ENCODE measurements around the gene UBE2V1.
"Not testable (repeated sequence)": the region's sequence is repeated elsewhere in the genome, so short reads cannot be mapped to it uniquely, and the experiment has no call there.

Gene UBE2V1

GRCh38 chr20:50092436-50092835, 20.5 kb downstream of the UBE2V1 start:
- no peak for DNase-seq

DNA sequence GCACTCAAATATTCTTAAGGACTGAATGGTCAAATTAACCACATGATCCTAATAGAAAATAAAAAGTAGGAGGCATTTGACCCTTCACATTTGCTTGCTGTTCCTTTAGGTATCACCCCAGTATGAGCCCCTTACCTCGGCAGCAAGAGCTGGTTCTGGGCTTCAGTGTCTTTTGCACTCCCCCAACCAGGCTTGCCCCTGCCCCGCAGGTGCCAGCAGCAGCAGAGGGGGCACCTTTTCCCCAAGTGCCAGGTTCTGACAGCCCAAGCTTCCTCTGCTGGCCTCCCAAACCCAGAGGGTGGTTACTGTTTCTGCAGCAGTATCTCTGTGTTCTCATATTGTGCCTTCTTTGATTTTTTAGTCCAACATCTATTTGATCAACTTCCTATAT, 23.2 kb downstream of the UBE2V1 start:
- no peak for DNase-seq

- no peak for DNase-seq
Observed at GRCh38 chr20:50089140-50089786, 23.7 kb downstream of the UBE2V1 start.

DNA sequence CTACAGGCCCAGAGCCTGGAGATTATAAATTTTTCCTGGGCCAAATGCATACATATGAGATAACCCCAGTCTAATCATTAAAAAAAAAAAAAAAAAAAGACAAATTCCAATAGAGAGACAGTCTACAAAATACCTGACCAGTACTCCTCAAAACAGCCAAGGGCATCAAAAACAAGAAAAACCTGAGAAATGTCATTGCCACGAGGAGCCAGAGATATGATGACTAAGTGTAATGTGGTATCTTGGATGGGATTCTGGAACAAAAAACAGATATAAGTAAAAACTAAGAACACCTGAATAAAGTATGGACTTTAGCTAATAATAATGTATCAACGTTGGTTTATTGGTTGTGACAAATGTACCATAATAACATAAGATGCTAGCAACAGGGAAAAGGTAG, 24.9 kb downstream of the UBE2V1 start:
- DNase-seq, result no peak

- DNase-seq, result peak; percentile 73
Observed at GRCh38 chr20:50085481-50086365, 27.2 kb downstream of the UBE2V1 start.

DNA sequence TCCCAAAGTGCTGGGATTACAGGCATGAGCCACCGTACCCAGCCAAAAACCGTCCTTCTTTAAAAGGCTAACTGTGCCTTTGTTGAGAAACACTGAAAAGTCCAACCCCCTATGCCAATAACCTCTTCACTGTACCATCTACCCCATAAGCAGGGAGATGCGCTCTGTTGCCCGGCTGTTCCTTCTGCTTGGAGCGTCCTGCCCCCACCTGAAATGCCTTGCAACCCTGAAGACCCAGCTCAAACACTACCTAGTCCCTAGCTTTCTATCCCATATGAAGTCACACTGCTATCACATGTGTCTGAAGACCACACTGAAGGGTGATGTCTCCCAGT, 27.8 kb downstream of the UBE2V1 start:
- no peak for DNase-seq

GRCh38 chr20:50083034-50083433, 29.9 kb downstream of the UBE2V1 start:
- DNase-seq, result no peak

- not testable (repeated sequence) for DNase-seq
Observed at GRCh38 chr20:50082056-50082455, 30.9 kb downstream of the UBE2V1 start.

GRCh38 chr20:50077818-50078601, 34.9 kb downstream of the UBE2V1 start:
- no peak for DNase-seq

GRCh38 chr20:50073500-50073899, 39.5 kb downstream of the UBE2V1 start:
- no peak for DNase-seq

DNA sequence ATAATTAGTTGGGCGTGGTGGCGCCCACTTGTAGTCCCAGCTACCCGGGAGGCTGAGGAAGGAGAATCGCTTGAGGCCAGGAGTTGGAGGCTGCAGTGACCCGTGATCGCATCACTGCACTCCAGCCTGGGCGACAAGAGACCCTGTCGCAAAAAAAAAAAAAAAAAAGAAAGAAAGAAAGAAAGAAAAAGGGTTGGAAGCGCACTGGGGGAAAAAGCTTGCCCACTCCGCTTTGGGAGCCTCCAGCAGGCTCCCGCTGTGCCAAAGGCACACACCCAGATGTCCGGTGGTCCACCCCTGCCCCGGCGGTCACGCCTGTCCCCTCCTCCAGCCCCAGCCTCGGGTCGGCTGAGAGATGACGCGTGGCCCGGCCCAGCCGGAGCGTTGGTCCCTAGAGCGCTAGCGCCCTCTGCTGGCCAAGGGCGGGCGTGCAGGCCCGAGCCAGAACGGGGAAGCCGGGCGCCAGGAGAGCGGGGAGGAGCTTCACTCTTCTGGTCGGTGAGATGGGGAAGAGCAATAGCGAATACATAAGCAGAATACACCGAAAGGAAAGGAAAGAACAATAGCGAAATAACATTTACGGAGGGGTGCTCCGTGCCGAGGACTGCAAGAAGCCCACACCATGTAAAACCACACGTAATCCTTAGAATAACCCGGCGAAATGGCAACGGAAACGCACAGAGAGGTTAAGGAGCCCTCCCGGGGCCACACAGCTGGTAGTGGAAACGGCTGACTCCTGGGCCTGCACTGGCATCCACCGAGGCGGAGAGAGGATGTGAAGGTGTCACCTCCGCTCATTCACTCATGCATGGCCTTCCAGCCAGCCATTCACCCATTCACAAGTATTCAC, 41.7 kb downstream of the UBE2V1 start:
- peak; percentile 78 for DNase-seq

DNA sequence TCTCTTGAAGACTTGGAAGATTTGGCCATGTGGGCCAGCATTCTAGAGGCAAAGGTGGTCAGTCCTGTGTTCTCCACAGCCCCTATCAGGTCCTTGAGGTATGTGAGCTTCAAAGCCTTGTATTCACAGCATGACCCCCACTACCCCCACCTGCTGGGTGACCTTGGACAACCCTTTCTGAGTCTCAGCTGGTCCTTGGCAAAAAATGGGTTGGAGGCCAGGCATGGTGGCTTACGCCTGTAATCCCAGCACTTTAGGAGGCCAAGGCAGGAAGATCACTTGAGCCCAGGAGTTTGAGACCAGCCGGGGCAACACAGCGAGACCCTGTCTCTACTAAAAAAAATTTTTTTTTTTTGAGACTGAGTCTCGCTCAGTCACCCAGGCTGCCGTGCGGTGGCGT, 42.6 kb downstream of the UBE2V1 start:
- DNase-seq, result no peak

DNA sequence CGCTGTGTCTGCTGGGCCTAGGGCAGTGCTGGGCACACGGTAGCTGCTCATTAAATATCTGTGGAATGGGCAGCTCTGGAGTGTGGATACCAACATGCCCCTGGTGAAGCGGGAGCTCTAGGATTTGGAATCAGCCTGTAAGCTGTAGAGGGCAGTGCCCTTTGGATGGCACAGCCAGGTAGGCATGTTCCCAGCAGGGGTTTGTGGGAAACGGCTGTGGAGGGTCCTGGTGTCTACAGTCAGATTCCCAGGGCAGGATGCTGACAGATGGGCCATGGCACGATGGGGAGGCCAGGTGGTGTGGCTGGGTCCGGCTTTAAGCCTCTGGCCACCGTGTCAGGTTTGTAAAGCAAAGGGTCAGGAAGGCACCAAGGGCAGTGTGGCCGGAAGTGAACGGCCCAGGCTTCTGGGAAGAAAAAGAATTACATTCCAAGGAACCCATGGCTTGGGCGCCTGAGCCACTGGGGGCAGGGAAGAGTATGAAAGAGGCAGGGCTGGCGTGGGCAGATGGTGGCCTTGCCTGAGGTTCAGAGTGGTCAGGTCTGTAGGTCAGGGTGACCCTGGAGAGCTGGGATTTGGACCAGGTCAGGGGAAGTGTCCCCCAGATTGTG, 44.8 kb downstream of the UBE2V1 start:
- DNase-seq, result no peak

DNA sequence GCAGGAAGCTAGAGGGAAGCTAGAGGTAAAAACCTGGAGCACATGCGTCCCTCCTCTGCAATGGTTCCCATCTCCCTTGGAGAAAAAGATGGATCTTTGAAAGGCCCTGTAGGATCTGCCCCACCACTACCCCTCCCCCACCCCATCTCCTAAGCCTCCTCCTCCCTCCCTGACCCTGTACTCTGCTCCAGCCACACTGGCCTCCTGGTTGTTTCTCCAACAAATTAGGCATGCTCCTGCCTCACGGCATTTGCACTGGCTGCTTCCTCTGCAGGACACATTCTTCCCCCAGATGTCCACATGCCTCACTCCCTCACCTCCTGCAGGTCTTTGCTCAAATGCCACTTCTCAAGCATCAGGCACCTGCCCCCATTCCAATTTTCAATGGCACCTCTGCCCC, 45.5 kb downstream of the UBE2V1 start:
- DNase-seq, result no peak

DNA sequence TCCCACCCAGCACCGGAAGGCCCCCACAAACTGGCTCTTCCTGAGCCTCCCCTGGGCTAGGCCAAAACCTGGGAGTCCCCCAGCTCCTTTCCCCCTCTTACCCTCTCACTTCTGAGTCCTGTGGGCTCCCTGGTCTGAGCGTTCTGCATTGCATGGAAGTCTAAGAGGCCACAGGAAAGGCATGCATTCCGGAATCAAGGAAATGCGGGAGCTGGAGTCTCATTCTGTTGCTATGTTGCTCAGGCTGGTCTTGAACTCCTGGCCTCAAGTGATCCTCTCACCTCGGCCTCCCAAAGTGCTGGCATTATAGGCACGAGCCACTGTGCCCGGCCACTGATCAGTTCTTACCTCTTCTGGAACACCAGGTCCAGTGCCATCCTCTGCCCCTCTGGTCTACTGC, 45.9 kb downstream of the UBE2V1 start:
- DNase-seq, result no peak

DNA sequence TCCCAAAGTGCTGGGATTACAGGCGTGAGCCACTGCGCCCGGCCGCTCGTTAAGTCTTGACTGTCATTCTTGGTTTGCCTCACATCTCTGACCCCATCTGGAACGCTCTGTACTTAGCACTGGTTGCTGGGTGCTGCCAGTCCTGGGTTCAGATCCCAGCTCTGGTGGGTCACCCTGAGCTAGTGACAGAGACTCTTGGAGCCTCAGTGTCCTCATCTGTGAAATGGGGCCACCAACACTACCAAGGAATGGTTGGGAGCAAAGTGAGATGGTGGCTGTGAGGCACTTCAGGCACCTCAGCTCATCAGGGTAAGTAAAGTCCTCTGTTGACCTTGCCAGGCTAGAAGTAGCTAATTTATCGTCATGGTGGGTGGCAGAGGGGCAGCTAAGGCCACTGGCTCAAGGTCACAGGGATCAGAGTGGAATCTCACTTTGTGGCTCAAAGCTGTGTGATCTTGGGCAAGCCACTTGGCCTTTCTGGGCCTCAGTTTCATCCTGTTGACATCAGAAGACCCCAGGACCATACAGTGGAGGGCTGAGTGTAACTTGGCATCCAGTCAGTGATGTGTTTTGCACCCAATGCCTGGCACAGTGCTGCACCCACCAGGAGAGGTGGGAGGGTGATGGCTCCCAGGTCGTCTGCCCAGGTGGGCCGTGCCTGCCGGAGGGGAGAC, 46.7 kb downstream of the UBE2V1 start:
- DNase-seq, result no peak

GRCh38 chr20:50065325-50065615, 47.7 kb downstream of the UBE2V1 start:
- DNase-seq, result no peak

- not testable (repeated sequence) for DNase-seq
Observed at GRCh38 chr20:50063763-50064162, 49.2 kb downstream of the UBE2V1 start.

DNA sequence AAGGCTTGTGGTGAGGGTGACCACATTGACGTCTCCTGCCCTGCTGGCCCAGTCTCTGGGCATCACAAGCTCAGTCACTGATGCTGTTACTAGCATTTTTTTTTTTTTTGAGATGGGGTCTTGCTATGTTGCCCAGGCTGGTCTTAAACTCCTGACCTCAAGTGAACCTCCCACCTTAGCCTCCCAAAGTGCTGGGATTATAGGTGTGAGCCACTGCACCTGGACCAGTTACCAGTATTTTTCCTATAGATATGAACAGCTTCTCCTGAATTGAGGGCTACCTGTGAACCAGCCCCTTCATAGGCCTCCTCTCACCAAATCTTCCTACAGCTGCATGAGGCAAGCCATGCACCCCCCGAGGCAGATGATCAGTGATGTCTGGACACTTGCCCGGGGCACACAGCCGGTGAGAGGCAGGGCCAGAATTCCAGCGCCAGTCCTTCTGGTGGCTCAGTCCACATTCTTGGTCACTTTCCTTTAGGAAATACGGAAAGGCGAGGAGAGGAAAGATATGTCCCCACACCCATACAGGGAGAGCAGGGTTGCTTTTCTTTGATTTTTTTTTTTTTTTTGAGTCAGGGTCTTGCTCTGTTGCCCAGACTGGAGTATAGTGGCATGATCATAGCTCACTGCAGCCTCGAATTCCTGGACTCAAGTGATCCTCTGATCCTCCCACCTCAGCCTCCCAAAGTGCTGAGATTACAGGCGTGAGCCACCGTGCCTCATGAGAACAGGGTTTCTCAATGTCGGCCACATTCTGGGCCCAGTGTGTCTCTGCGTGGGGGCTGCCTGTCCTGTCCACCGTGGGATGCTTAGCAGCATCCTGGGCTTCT, 50.7 kb downstream of the UBE2V1 start:
- no peak for DNase-seq

- DNase-seq, result no peak
Observed at GRCh38 chr20:50061151-50062005, 51.6 kb downstream of the UBE2V1 start.
